GM19043 (cell line): ENCODE data around the gene CDX1.

ENCODE experiments used
- ATAC-seq: cut with Tn5 transposase; IDR thresholded peaks from one replicate; pipeline ENCODE4 v1.9.1; 2021; ENCODE audit warnings: low read depth; ENCODE audit not compliant: unreplicated experiment

CDX1 gene

DNA sequence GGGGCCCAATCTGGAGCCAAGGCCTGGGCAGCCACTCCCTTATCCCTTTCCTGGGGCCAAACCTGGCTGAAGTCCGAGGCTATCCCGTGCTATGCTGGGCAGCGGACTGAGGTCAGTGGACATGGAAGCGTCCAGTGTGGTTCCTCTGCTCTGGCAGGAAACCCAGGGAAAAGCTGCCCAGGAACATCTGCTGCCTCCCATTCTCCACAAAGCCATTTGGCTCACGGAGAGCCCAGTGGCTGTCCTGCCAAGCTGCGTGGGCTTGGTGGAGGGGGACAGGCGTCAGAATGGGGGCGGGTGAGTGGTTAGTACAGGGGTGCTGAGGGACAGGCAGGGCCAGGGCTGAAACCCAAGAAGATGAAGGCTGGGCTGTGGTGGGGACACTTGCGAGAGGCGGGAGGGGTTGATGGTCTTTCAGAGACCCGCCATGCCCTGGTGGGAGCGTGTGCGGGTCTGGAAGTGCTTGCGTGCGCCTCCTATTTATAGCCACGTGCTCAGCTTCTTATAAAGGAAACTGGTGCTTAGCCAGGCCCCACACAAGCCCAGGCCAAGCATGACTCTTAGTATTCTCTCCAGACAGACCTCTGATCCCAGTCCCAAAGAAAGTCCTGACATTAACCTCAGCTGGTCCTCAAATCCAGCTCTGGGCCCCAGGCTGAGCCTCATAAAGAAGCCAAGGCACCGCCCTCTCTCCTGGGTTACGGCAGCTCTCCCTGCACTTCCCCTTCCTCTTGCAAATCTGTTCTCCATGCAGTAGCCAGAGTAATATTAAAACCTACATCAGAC lies 13.9 kb downstream of the CDX1 start:
- no peak for ATAC-seq

DNA sequence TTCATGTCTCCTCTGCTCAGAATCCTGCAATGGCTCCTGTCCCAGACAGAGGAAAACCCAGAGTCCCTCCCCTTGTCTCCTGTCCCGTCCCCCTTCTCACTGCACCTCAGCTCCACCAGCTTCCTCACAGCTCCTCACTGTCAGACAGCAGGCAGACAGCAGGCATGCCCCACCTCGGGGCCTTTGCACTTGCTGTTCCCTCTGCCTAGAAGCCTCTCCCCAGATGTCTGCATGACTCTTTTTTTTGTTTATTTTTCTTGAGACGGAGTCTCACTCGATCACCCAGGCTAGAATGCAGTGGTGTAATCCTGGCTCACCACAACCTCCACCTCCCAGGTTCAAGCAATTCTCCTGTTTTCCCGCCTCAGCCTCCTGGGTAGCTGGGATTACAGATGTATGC lies 14.4 kb downstream of the CDX1 start:
- no peak for ATAC-seq

DNA sequence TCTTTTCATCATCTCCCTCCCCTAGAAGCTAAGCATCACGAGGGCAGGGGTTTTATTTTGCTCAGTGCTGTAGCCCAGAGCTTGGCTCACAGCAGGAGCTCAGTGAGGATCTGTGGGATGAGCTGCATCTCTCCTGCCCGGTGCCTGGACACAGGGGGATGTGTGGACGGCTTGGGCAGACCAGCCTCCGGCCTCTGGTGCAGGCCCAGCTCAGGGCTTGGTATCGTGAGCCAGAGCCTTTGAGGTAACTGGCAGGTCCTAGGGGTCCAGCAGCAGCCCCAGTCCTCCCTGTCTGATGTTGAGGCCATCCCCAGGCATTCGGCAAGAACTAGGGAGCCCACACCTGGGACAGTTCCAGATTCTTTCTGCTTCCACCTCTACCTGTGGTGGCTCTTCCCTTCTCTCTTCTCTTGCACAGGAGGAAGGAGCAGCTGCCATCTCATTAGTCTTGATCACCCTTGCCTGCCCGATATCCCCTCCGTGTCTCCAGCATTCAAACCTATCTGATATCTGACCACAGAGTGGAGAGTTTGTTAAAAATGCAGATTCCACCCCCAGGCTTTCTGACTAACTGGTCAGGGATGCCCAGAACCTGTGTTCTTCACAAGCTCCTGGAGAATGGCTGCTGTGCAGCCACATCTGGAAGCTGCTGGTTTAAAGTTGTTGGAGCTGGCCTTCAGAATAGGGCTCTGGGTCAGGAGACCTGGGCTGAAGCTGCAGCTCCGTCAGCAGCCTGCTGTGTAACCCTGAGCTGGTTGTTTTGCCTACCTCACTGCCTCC lies 15.4 kb downstream of the CDX1 start:
- ATAC-seq: no peak

DNA sequence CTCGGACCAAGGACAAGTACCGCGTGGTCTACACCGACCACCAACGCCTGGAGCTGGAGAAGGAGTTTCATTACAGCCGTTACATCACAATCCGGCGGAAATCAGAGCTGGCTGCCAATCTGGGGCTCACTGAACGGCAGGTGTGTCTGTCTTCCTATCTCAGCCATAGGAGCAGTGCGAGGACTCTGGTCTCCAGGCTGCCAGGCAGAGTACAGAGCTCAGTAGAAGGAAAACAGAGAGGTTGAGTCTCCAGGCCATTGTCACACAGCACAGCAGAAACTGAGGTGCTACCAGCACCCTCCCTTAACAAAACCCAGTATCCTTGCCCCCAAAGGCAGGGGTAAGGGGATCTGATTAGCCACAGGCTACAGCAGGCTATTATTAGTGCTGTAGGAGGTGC lies 16.2 kb downstream of the CDX1 start:
- no peak for ATAC-seq

DNA sequence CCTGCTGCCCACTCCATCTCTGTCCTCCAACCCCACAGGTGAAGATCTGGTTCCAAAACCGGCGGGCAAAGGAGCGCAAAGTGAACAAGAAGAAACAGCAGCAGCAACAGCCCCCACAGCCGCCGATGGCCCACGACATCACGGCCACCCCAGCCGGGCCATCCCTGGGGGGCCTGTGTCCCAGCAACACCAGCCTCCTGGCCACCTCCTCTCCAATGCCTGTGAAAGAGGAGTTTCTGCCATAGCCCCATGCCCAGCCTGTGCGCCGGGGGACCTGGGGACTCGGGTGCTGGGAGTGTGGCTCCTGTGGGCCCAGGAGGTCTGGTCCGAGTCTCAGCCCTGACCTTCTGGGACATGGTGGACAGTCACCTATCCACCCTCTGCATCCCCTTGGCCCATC lies 16.9 kb downstream of the CDX1 start:
- no peak for ATAC-seq

DNA sequence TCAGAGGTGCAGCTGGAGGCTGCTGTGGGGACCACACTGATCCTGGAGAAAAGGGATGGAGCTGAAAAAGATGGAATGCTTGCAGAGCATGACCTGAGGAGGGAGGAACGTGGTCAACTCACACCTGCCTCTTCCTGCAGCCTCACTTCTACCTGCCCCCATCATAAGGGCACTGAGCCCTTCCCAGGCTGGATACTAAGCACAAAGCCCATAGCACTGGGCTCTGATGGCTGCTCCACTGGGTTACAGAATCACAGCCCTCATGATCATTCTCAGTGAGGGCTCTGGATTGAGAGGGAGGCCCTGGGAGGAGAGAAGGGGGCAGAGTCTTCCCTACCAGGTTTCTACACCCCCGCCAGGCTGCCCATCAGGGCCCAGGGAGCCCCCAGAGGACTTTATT lies 17.4 kb downstream of the CDX1 start:
- no peak for ATAC-seq

DNA sequence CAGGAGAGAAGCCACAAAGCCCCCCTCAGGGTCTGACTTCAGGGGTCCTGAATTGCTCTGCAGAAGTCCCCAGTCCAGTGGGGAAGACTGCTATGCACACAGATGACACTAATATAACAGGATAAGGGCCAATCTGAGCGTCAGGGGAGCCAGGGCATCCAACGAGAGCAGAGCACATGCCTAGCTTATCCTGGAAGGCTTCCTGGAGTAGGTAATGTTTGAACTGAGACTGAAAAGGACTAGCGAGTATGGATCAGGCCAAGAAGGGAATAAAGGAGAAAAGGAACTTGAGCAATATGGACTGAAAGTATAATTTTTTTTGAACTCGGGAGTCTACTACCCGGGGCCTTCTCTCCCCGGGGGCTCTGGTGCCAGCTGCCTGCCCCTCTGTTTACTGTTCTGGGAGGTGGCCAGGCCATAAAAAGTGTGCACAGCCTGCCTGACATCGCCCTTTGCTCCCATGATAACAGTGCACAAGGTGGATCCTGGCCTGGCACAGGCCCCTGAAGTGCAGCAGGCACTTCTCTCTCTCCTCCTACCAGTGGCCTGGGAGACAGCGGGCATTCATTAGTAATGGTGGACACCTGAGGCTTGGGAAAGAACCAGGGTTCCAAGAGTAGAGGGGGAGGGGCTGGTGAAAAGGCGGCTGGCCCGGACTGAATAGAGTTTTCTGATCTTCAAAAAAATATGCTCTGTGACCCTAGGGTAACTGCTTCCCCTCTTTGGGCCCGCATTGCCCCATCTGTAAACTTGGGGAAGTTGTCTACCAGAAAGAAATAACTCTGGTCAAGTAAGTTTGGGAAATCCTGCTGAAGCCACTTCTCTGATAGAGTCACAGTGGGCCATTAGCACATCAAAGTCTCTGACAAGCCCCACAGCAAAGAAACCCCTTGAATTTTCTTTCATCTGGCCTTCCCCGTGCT lies 18.7 kb downstream of the CDX1 start:
- ATAC-seq: no peak

DNA sequence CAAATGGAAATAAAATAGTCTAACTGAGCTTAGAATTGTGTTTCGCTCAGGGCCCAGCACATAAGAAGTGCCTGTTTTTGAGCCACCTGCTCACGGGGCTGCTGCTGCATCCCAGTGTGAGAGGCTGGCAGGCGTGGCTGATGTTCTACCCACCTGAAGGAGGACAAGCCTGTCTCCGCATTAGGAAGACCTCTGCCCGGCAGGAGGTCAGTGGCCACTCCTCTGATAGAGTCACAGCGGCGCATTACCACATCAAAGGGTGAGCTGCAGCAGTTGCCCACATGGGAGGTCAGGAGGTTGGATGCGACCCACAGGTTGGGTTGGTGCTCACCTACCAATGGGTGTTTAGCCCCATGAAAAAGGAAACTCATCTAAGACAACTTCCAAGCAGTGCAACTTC lies 19.6 kb downstream of the CDX1 start:
- ATAC-seq: no peak

DNA sequence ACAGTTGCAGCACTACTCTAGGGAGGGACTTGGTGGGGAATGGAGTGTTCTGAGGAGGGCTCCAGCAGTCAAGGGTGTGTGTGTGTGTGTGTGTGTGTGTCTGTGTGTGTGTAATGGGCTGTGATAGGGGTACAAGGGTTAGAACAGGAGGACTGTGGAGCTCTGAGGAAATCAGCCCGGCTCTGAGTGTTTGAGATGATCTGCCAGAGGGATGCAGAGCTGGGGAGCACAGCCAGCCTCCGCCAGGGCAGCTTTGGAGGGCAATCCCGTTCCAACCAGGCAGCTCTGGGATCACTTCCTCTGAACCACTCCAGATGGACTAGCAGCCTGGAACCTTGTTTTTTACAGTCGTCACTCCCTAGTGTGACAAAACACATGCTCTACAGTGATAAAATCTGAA lies 20.3 kb downstream of the CDX1 start:
- no peak for ATAC-seq

DNA sequence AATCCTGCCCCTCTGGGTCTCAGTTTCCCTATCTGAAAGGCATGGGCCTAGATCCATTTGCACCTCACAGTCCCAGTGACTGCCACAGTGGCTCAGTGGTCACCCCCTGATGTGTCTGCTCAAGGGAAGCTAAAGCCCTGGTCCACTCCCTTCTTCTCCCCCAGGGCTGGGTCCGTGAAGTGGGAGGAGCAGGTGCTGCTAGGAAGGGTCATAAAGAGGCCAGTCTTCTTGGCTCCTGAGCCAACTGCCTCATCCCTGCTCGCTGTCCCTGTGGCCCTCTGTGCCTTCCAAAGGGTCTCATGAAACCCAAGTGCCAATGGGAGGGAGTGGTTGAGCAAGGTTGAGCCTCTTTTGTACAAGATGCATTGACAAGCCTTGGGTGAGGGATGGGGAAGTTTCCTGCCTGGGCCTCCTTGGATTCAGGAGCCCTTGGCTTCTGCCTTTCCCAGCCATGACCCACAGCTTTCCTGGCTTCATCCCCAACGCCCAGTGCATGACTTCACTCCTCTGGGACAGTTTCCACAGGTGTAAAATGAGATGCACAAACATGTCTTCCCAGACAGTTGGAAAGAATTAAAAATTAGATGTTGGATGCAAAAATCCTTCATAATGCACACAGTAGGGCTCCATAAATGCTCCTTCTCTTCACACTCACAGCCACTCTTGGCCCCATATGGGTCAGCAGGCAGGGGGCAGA lies 21.7 kb downstream of the CDX1 start:
- ATAC-seq: no peak

DNA sequence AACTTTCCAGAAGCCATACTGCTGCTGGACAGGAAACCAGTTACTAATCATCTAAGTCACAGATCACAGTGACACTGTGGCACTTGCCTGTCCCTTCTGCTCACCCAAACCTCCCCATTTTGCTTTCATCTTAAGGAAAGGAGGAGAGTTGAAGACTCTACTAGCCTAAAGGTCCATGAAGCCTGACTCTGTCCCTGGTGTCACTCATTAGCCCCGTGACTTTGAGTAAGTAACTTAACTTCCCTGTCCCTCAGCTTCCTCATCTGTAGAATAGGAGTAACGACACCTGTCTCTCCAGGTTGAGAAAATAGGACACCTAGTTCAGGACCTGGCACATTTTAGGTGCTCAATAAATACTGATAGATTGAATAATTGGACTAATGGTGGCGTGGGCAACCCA lies 22.7 kb downstream of the CDX1 start:
- no peak for ATAC-seq

DNA sequence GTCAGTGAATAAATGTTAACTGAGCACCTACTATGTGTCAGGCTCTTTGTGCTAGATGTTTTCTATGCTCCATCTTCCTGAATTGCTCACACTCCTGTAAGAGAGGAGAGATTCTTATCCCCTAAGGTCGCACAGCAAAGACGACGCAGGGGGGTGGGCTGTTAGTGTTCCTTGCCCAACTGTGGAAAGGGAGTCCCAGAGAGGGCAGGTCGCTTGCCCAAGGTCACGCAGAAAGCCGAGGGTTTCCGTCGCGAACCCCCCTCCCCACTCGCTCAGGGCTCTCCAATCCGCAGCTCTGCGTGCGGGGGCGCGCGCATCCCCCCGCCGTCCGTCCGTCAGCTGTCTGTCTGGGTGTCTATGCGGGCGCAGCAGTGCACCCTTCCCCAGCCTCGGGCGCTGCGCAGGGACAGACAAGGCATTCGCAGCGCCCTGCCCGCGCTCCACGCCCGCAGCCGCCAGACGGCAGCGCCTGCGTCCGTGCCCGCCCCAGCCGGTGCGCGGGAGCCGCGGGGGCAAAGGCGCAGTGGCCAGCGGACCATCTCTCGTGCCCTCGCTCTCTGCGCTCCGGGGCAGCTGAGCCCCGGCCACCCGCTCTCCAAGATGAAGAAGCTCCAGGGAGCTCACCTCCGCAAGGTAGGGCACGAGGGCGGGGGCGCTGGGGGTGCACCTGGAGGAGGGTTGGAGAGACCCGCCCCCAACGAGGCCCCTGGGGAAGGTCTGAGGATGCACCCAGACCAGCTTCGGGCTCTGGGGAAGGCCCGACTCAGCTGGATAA lies 23.3 kb downstream of the CDX1 start, which contains the start of gene SLC6A7:
Gene SLC6A7, plus strand, starts transcription at position 335 of the 775 bp plus-strand sequence. Its CDS starts 266 bp downstream, at position 601.
- ATAC-seq: no peak

DNA sequence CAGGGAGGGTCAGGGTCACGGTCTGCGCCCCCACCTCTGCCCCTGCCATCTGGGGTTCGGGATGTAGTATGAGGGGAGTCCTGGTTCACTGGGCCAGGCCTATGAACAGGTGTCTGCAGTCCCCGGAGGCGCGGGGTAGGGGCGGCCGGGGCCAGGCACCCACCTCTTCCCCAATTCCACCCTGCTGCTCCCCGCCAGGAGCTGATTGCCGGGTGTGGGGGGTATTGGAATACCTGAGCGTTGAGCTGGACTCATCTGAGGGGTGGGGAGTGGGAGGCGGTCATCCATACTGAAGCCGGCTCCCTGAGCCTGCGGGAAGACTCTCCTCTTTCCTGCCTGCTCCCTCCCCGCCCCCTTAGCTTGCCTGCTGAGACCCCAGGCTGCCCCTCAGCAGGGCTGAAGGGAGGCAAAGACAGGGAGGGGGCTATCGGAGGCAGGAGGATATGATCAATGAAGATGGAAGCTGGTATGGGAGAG lies 24.0 kb downstream of the CDX1 start:
- no peak for ATAC-seq

DNA sequence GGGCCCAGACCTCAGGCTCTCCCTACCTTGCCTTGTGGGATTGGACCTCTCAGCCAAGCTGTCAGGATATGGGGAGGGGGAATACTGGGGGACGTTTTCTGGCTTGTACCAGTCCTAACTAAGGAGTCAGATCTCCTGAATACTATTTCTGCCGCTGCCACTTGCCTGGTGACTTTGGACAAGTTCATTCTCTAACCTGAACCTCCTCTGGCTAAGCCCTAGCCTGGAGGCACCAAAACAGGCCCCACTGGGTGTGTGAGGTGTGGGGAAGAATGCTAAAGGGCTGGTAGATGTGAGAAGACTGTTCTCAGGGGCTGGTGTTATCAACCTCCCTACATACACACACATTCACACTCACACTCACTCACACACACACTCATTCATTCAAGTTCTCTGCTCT lies 24.4 kb downstream of the CDX1 start:
- no peak for ATAC-seq

DNA sequence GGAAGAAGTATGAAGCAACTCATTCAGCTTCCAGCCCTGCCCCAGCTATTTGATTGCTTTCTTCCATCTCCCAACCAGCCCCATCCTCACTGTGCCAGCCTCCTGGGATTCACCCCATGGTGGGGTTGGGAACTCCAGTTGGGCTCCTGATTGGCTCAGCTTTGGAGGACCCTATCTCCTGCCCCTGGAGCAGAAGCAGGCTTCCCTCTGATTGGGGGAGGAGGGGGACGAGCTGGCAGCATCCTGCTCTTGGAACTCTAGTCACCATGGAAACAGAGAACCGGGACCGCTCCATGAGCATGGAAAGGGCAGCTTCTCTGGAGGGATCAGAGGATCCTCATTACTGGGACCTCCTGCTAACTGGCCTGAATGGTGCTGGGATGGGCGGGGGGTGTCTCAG lies 25.9 kb downstream of the CDX1 start:
- no peak for ATAC-seq

DNA sequence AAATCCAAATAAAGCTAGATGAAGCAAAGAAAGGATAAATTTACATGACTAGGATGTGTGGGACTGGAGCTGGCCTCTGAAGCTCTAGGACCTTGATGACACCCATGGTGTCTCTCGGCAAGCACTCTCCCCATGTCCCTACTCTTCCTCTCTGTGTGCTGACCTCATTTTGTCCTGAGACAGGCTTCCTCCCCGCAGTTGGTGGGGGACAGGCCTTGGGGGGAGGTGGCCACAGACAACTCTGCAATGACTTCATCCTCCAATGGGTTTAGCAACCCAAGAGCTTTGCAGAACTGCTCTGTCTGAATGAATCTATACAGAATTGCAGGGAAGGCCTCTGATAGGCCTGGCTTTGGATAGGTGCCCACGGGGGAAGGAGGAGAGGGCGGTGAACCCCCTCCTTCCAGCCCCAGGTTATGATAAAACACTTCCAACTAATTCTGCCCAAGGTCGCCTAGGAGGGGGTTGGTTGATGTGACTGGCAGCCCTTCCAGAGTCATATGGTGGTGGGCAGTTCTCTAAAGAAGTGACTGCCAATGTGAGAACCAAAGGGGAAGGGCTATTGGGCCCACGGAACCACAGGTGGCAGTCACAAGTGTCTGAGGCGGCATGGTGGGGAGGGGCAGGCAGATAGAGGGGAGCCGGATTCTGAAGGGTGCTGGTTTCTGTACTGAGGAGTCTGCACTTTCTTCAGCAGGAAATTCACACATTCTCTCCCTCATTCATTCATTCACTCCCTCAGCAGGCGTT lies 29.3 kb downstream of the CDX1 start:
- no peak for ATAC-seq

DNA sequence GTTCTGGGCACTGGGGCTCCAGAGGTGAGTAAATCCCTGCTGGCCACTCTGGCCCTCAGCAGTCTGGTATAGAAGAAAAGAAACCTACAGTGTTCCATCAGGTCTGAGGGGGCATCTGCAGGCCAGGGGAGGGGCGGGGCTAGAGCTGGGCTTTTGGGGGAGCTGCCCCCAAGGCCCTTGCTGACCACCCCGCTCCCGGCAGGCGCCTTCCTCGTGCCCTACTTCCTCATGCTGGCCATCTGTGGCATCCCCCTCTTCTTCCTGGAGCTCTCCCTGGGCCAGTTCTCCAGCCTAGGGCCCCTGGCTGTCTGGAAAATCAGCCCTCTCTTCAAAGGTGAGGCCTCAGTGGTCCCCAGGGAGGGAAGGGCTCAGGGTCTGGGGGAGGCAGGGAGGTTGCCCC lies 29.9 kb downstream of the CDX1 start:
- ATAC-seq: no peak

DNA sequence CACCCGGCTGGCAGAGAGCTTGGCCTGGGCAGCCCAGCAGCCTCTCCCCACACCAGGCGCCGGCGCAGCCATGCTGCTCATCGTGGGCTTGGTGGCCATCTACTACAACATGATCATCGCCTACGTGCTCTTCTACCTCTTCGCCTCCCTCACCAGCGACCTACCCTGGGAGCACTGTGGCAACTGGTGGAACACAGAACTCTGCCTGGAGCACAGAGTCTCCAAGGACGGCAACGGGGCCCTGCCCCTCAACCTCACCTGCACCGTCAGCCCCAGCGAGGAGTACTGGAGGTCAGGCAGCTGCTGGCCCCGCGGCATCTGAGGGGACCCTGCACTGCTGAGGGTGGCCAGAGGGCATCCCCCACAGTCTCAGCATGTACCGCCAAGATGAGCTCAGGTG lies 30.4 kb downstream of the CDX1 start:
- no peak for ATAC-seq

DNA sequence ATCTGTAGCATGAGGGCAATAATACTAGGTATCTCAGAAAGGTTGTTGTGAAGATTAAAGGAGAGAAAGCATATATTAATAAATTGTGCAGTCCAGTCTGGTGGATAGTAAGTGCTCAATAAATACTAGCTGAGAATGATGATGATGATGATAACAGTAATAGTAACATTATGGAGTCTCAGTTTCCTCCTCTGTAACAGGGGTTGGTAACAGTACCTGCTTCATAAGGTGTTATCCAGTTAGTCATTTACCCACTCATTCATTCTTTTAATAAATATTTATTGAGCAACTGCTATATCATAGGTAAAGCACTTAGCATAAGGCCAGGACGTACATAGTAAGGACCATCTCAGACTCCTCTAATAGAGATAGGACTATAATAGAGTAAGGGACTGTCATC lies 30.9 kb downstream of the CDX1 start:
- no peak for ATAC-seq
